Psoas muscle (tissue), 8 donors: ENCODE measurements around the gene RFPL1. TPM values are rescaled to one million over a fixed set of nuclear protein-coding genes. Genes with fewer than 3 reads are reported as not detected.

Experiments used
- ATAC-seq, 4 donors: fragments of 200-7000 bp; cut with Tn5 transposase; one replicate each; pipeline ENCODE4 v1.9.1; 2020; ENCODE audit warnings: moderate library complexity in 3 of 4, mild to moderate bottlenecking in 2 of 4
- DNase-seq, 2 donors: peaks; one replicate each; pipeline ENCODE4 v3.0.0-alpha.2; 2020
- H3K27ac ChIP-seq: fragments of 200-600 bp; one replicate; pipeline ENCODE4 v1.8.0; 2022
- H3K27me3 ChIP-seq, 3 donors: fragments of 200-600 bp in 1 of 3; one replicate each; pipeline versions ENCODE4 v1.6.1 to v1.8.0; 2013 to 2022; ENCODE audit warnings: low read length in 2 of 3, mild to moderate bottlenecking in 2 of 3, moderate library complexity in 1 of 3; ENCODE audit not compliant: insufficient read depth in 3 of 3
- H3K36me3 ChIP-seq, 2 donors: fragments of 200-600 bp in 1 of 2; one replicate each; pipeline versions ENCODE4 v1.6.1 to v1.8.0; 2013 to 2022; ENCODE audit warnings: low read depth in 1 of 2, mild to moderate bottlenecking in 1 of 2, moderate library complexity in 1 of 2; ENCODE audit not compliant: insufficient read depth in 1 of 2
- H3K4me1 ChIP-seq: fragments of 200-600 bp; one replicate; pipeline ENCODE4 v1.8.0; 2022
- H3K4me3 ChIP-seq: fragments of 200-600 bp; one replicate; pipeline ENCODE4 v1.8.0; 2022; ENCODE audit warnings: mild to moderate bottlenecking
- H3K9me3 ChIP-seq: fragments of 200-600 bp; one replicate; pipeline ENCODE4 v1.8.0; 2022
- WGBS, 3 donors: extraction: QIAGEN DNeasy Blood & Tissue Kit; methylation state at CpG; one replicate each; pipeline versions ENCODE4 v1.1.6 to v1.1.7; 2013; 5-methylcytosine and 5-hydroxymethylcytosine counted together
- intact Hi-C, 2 donors: fragments of 100-400 bp; cut with DNase I; formaldehyde crosslinking; loops; one replicate each; pipeline versions ENCODE4 v1.11.0 to v1.14.2; 2022
- polyA plus RNA-seq, 3 donors: library from polyadenylated mRNA; stranded (reverse); fragments of 200-250 nt; gene quantifications; one replicate each; pipeline ENCODE4 v1.2.3, GENCODE V29; 2013
- total RNA-seq, 4 donors: library from RNA; stranded (reverse); fragmentation: NEBNext Ultra II Directional in 2 of 4; extraction: Animal tissue kit (Norgen Biotek cat#: 25700) in 2 of 4; gene quantifications; one replicate each; pipeline versions ENCODE4 v1.2.1 to v1.2.4, GENCODE V29; 2021 to 2023
- TF ChIP-seq, protein P1 (sequence below): fragments of 200-600 bp; IDR thresholded peaks from one replicate; pipeline ENCODE4 v1.8.0; 2022; ENCODE audit warnings: antibody characterized with exemption
- donor health status: healthy with polysubstance abuse.
- donor health status: DM: no; HTN: no; CAD: no; lungs with moderate emphysema.
- donor health status: Bipolar disorder and iron deficiency.
- donor health status: healthy.
- donor health status: DM: yes; HTN: yes; CAD: no.
- donor health status: DM: no; HTN: no; CAD: no.
- donor health status: DM: no; HTN: no; CAD: no.
- donor health status: DM: yes; HTN: yes; CAD: no.

RFPL1 gene
- total and polyA plus RNA-seq, 7 donors, result not detected

DNA sequence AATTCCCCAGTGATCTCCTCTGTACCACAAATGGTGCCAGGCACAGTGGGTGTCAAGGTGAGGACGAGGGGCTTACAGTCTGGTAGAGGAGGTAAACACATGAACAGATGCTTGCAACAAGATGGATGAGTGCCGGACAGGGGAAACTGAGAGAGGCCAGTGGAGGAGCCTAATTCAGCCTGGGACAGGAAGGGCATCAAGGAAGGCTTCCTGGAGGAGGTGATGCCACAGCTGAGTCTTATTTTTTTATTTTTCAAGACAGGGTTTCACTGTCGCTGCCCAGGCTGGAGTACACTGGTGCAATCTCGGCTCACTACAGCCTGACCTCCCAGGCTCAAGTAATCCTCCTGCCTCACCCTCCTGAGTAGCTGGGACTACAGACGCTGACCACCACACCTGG is 22.9 kb downstream of the RFPL1 start:
- 86 to 91% (median 87%) methylated on average over 5 of the region's 5 CpGs for WGBS, 3 donors
- Histone ChIP-seq H3K4me1 (no peaks in the 10 kb centered on the region), H3K9me3 (no peaks in the 10 kb centered on the region), H3K27ac (no peak overlapping the region), H3K27me3 (peaks cover 0 to 2% (median 0%) of the 10 kb centered on the region in 3 donors), H3K4me3 (no peak overlapping the region), H3K36me3 (no peaks in the 10 kb centered on the region)
- DNase-seq (no peak), ATAC-seq (no peak)
- intact Hi-C loops, result no loop called here
- TF ChIP-seq, protein P1, sequence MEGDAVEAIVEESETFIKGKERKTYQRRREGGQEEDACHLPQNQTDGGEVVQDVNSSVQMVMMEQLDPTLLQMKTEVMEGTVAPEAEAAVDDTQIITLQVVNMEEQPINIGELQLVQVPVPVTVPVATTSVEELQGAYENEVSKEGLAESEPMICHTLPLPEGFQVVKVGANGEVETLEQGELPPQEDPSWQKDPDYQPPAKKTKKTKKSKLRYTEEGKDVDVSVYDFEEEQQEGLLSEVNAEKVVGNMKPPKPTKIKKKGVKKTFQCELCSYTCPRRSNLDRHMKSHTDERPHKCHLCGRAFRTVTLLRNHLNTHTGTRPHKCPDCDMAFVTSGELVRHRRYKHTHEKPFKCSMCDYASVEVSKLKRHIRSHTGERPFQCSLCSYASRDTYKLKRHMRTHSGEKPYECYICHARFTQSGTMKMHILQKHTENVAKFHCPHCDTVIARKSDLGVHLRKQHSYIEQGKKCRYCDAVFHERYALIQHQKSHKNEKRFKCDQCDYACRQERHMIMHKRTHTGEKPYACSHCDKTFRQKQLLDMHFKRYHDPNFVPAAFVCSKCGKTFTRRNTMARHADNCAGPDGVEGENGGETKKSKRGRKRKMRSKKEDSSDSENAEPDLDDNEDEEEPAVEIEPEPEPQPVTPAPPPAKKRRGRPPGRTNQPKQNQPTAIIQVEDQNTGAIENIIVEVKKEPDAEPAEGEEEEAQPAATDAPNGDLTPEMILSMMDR, result no peak

DNA sequence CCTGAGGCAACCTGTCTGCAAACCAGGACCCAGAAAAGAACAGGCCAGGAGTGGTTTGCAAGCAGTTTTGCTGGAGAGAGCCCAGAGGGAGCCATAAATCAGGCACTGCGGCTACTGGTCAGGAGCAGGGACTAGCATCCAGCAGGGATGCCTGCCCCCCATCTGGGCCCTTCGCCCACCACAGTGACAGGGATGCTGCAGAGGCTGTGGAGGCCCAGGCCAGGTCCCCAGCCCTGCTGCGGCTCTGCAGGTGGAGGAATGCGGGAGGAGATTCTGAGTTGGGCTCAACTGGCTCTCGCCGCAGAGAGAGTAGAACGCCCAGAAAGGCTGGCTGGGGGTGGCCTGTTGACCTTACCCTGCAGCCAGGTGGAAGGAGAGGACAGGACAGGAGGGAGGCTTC is 25.2 kb downstream of the RFPL1 start:
- Histone ChIP-seq H3K36me3 (no peaks in the 10 kb centered on the region), H3K9me3 (no peaks in the 10 kb centered on the region), H3K27ac (no peak overlapping the region), H3K4me3 (no peak overlapping the region), H3K4me1 (no peaks in the 10 kb centered on the region), H3K27me3 (peaks cover 0 to 5% (median 3%) of the 10 kb centered on the region in 3 donors)
- TF ChIP-seq, protein P1, result no peak
- ATAC-seq (no peak), DNase-seq (no peak)
- intact Hi-C loops, result no loop called here
- 83 to 93% (median 85%) methylated on average over 7 of the region's 7 CpGs for WGBS, 3 donors

DNA sequence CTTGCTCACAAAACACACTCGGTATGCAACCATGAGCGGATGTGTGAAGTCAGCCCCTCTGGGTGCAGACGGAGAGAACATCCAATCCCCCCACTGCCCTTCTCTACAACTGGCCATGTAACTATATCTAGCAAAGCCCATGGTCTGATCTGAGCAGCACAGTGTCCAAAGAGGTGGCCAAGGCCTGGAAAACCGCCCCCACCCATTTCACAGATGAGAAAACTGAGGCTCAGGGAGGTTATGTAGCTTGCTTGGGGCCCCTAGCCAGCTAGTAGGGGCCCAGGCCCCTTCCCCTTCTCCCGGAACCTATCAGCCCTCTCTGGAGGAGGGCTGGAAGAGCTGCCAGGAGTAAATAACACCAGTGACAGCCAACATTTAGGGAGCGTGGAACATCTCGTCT is 26.2 kb downstream of the RFPL1 start:
- WGBS, 3 donors, result 76 to 83% (median 78%) methylated on average over 7 of the region's 7 CpGs
- DNase-seq (no peak), ATAC-seq (no peak)
- TF ChIP-seq, protein P1, result no peak
- H3K9me3 ChIP-seq, result no peaks in the 10 kb centered on the region
- no peak overlapping the region for H3K4me3 ChIP-seq
- H3K4me1 ChIP-seq, result no peaks in the 10 kb centered on the region
- H3K27me3 ChIP-seq, result peaks cover 0 to 12% (median 5%) of the 10 kb centered on the region in 3 donors
- intact Hi-C loops, result no loop called here
- no peak overlapping the region for H3K27ac ChIP-seq
- no peaks in the 10 kb centered on the region for H3K36me3 ChIP-seq

DNA sequence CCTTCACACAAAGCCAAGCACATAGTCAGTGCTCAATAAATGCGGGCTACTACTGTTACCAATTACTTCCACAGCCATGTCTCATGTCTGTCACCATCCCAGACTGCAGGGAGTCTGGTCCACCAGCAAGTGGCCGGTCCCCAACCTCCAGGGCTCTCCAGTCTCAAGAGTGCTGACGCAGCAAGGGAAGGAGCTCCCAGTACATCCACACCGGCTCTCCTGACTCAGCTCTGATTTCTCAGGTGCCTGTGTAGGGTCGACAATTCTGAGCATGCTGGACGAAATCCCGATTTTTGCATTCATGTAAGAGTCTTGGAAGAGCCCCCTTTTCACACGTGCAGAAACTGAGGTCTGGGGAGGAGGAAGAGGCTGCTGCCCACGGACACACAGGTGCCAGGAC is 31.4 kb downstream of the RFPL1 start:
- intact Hi-C loops, result no loop called here
- TF ChIP-seq, protein P1, result no peak

More for the DNA sequence above, 31.4 kb downstream of the RFPL1 start:
- WGBS, 3 donors, result 28 to 46% (median 38%) methylated on average over 9 of the region's 9 CpGs
- Histone ChIP-seq H3K27ac (no peak overlapping the region), H3K9me3 (no peaks in the 10 kb centered on the region), H3K36me3 (no peaks in the 10 kb centered on the region), H3K4me3 (no peak overlapping the region), H3K4me1 (peaks cover 4% of the 10 kb centered on the region), H3K27me3 (peaks cover 0 to 50% (median 10%) of the 10 kb centered on the region in 3 donors)
- ATAC-seq, result no peak
- no peak for DNase-seq
